Measurements from ENCODE around the gene ARAP2.

The ARAP2 gene

GRCh38 chr4:36244257-36245082 is at the start of gene ARAP2:
TSS of gene ARAP2 (minus strand) at chr4:36244514. CDS start at chr4:36229486, 15,028 bp downstream.
- peak; percentile 5 for DNase-seq (ENCODE audit: low spot score)

- no peak for DNase-seq (ENCODE audit: low spot score)
Observed at GRCh38 chr4:36292556-36293188, 48.4 kb upstream of the ARAP2 start.

- no peak for DNase-seq (ENCODE audit: low spot score)
Observed at GRCh38 chr4:36290641-36291040, 46.3 kb upstream of the ARAP2 start.

GRCh38 chr4:36288731-36289426 is 44.6 kb upstream of the ARAP2 start:
- DNase-seq (ENCODE audit: low spot score): no peak

- DNase-seq (ENCODE audit: low spot score): no peak
Observed at GRCh38 chr4:36286481-36286871, 42.2 kb upstream of the ARAP2 start.

- DNase-seq (ENCODE audit: low spot score): no peak
Observed at GRCh38 chr4:36285784-36286480, 41.6 kb upstream of the ARAP2 start.

GRCh38 chr4:36283912-36284465 is 39.7 kb upstream of the ARAP2 start:
- DNase-seq (ENCODE audit: low spot score): no peak

- no peak for DNase-seq (ENCODE audit: low spot score)
Observed at GRCh38 chr4:36282503-36283030, 38.3 kb upstream of the ARAP2 start.

GRCh38 chr4:36281384-36282106 is 37.2 kb upstream of the ARAP2 start, which contains the start of gene DTHD1:
TSS of gene DTHD1 (plus strand) at chr4:36281616. CDS start at chr4:36281759, 143 bp downstream.
- no peak for DNase-seq (ENCODE audit: low spot score)

- DNase-seq (ENCODE audit: low spot score): no peak
Observed at GRCh38 chr4:36280555-36280954, 36.2 kb upstream of the ARAP2 start.

- DNase-seq (ENCODE audit: low spot score): no peak
Observed at GRCh38 chr4:36278789-36279188, 34.5 kb upstream of the ARAP2 start.

- DNase-seq (ENCODE audit: low spot score): no peak
Observed at GRCh38 chr4:36277533-36277932, 33.2 kb upstream of the ARAP2 start.

GRCh38 chr4:36274158-36274557 is 29.8 kb upstream of the ARAP2 start:
- DNase-seq (ENCODE audit: low spot score): no peak

GRCh38 chr4:36273276-36273675 is 29.0 kb upstream of the ARAP2 start:
- DNase-seq (ENCODE audit: low spot score): no peak

- no peak for DNase-seq (ENCODE audit: low spot score)
Observed at GRCh38 chr4:36269533-36270173, 25.3 kb upstream of the ARAP2 start.

GRCh38 chr4:36269101-36269500 is 24.8 kb upstream of the ARAP2 start:
- DNase-seq (ENCODE audit: low spot score): no peak

GRCh38 chr4:36267486-36268268 is 23.4 kb upstream of the ARAP2 start:
- DNase-seq (ENCODE audit: low spot score): no peak

- DNase-seq (ENCODE audit: low spot score): no peak
Observed at GRCh38 chr4:36264207-36264826, 20.0 kb upstream of the ARAP2 start.

- DNase-seq (ENCODE audit: low spot score): no peak
Observed at GRCh38 chr4:36260731-36261130, 16.4 kb upstream of the ARAP2 start.
